Neutrophil (primary cell): ENCODE data around the gene SERPINB1.

Experiments used
- H3K27ac ChIP-seq: fragments of 200-600 bp; sonication (generic); 2 replicates; pipeline ENCODE4 v1.5.1; 2016; ENCODE audit warnings: mild to moderate bottlenecking, moderate library complexity
- H3K27me3 ChIP-seq: fragments of 200-600 bp; sonication (generic); 2 replicates; pipeline ENCODE4 v1.6.0; 2016; ENCODE audit warnings: mild to moderate bottlenecking
- H3K36me3 ChIP-seq: fragments of 200-600 bp; sonication (generic); 2 replicates; pipeline ENCODE4 v1.5.1; 2017
- H3K4me1 ChIP-seq, 2 experiments: fragments of 200-600 bp in 1 of 2; sonication (generic) in 1 of 2; 1 replicate in 1 of 2; 2 replicates in 1 of 2; pipeline versions ENCODE4 v1.5.1 to v1.6.1; 2013 to 2016; ENCODE audit warnings: low read depth in 1 of 2, low read length in 1 of 2, mild to moderate bottlenecking in 1 of 2, moderate library complexity in 1 of 2; ENCODE audit not compliant: control insufficient read depth in 1 of 2, insufficient read depth in 1 of 2
- H3K4me3 ChIP-seq, 2 experiments: fragments of 200-600 bp in 1 of 2; sonication (generic) in 1 of 2; 1 replicate in 1 of 2; 2 replicates in 1 of 2; pipeline ENCODE4 v1.5.1; 2013 to 2016; ENCODE audit warnings: low read depth in 1 of 2, low read length in 1 of 2, mild to moderate bottlenecking in 1 of 2, moderate library complexity in 1 of 2
- H3K9me3 ChIP-seq: fragments of 200-600 bp; sonication (generic); 2 replicates; pipeline ENCODE4 v1.5.1; 2016
- TF ChIP-seq, protein P1 (sequence below): fragments of 200-600 bp; sonication (generic); IDR thresholded peaks from 2 replicates; pipeline ENCODE4 v1.5.1; 2016; ENCODE audit warnings: antibody characterized with exemption

SERPINB1 gene

DNA sequence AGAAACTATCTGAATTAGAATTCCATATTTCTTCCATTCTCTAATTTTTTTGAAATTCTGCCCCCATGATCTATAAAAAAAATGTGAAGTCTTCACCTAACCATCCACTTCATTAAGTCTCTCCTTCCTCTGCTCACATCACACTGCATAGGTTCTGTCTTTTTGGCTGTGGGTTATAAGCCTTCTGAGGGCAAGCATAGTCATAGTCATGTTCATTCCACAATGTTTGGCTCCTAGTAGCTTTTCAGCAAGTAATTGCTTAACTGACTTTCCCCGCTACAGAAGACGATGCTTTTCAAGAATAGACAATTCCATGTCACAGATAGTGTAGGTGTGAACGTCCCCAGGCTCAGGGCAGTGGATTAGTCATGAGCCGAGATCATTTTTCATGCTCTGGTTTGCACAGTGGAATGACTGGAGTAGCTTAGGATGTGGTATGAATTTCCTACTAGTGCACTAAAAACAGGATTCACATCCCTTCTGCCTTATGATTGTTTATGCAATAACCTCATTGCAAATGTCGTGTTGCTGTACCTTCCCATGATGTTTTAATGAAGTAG, 47.4 kb downstream of the SERPINB1 start:
- TF ChIP-seq, protein P1, sequence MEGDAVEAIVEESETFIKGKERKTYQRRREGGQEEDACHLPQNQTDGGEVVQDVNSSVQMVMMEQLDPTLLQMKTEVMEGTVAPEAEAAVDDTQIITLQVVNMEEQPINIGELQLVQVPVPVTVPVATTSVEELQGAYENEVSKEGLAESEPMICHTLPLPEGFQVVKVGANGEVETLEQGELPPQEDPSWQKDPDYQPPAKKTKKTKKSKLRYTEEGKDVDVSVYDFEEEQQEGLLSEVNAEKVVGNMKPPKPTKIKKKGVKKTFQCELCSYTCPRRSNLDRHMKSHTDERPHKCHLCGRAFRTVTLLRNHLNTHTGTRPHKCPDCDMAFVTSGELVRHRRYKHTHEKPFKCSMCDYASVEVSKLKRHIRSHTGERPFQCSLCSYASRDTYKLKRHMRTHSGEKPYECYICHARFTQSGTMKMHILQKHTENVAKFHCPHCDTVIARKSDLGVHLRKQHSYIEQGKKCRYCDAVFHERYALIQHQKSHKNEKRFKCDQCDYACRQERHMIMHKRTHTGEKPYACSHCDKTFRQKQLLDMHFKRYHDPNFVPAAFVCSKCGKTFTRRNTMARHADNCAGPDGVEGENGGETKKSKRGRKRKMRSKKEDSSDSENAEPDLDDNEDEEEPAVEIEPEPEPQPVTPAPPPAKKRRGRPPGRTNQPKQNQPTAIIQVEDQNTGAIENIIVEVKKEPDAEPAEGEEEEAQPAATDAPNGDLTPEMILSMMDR: no peak
- H3K4me1 ChIP-seq: peaks cover 83% of the 10 kb centered on the region in 2 experiments
- H3K4me3 ChIP-seq: peak overlapping the region; percentile 32 to 37
- H3K9me3 ChIP-seq: no peaks in the 10 kb centered on the region
- no peaks in the 10 kb centered on the region for H3K27me3 ChIP-seq
- no peaks in the 10 kb centered on the region for H3K36me3 ChIP-seq
- H3K27ac ChIP-seq: peak overlapping the region; percentile 90

DNA sequence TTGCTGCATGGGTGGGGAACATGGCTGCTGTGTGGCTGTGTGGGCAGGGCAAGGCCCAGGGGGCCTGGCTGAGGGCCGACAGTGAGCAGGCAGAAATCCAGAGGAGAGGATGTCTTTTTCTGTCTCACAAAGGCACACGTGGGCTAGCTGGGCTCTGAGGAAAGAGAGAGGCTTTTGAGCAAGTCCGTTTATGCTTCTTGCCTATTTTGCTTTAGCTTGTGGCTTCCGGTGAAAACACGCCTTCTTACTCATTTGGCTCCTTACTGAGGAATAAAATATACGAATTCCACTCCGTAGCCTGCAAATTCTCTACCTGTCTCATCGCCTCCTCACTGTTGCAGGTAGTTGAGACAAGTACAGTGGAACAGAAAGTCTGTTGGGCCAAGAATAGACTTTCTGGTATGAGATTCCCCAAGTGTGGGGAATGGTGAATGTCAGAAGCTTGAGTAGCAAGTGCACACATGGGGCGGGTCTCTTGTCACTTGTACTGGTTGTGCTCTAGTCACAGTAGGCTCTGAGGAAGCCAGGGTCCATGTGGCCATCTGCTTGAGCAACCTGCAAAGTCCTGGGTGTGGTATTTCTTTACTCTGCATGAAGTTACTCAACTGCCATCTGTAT, 48.0 kb downstream of the SERPINB1 start:
- H3K27me3 ChIP-seq: no peaks in the 10 kb centered on the region
- H3K4me1 ChIP-seq: peaks cover 79 to 80% of the 10 kb centered on the region in 2 experiments
- H3K4me3 ChIP-seq: peak overlapping the region; percentile 32 to 37
- TF ChIP-seq, protein P1: no peak
- peak overlapping the region; percentile 90 for H3K27ac ChIP-seq
- no peaks in the 10 kb centered on the region for H3K9me3 ChIP-seq
- H3K36me3 ChIP-seq: no peaks in the 10 kb centered on the region

DNA sequence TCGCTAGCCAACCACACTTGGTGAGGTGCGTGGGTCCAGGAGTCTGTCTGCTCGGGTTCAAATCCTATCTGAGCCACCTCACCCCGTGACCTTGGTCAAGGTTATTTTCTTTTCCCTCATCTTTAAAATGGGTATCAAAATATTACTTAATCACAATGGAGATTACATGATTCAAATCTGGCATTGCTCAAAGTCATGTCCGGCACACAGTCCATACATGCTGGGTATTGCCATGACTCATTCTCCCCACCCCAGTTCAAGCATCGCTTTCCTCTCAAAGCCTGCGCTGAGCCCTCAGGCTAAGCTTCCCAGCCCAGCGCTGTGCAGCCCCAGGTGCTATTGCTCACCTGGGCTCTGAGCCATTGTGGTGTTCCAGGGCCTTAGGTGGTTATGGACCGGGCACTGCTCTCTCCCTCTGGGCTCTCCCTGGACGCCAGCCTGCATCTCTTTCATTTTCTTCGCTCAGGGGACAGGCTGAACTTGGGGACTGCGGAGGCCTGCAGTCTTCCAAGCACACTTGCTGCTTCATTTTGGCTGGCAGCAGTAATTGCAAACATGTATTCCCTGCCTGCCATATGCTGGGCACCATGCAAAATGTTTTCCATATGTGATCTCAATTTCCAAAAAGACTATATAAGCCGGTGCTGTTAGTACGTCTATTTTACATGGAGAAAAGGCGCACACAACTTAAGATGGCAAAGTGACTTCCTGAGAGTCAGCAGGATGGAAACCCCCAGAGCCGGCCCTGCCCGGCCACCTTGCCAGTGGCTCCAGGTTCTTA, 49.1 kb downstream of the SERPINB1 start:
- H3K4me1 ChIP-seq: peaks cover 68% of the 10 kb centered on the region in 2 experiments
- no peaks in the 10 kb centered on the region for H3K9me3 ChIP-seq
- no peaks in the 10 kb centered on the region for H3K27me3 ChIP-seq
- TF ChIP-seq, protein P1: no peak
- H3K4me3 ChIP-seq: peak overlapping the region in 1 of 2 experiments; percentile 32
- no peaks in the 10 kb centered on the region for H3K36me3 ChIP-seq
- H3K27ac ChIP-seq: peak overlapping the region; percentile 90

DNA sequence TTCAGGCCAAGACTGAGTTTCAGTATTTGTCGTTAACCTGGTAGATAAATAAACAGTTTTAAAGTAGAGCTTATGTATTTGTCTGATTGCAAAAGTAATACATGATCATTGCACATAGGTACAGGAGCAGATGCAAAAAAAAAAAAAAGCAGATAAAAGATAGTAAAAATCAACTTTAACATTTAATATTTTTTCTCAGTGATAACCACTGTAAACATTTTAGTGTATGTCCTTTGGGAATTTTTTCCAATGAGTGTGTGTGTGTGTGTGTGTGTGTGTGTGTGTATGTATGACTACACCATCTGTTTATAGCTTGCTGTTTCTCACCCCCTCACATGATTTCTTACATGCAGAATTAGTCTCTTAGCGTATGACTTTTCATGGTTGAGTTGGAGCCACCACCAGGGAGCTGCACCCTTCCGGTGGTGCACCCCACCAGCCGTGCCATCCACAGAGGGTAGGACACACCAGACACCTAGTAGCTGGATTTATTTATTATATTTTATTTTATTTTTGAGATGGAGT, 50.2 kb downstream of the SERPINB1 start:
- no peaks in the 10 kb centered on the region for H3K9me3 ChIP-seq
- peak overlapping the region in 1 of 2 experiments; percentile 25 for H3K4me3 ChIP-seq
- H3K27me3 ChIP-seq: no peaks in the 10 kb centered on the region
- H3K27ac ChIP-seq: peak overlapping the region; percentile 90
- H3K4me1 ChIP-seq: peaks cover 58% of the 10 kb centered on the region in 2 experiments
- TF ChIP-seq, protein P1: no peak
- peaks cover 5% of the 10 kb centered on the region for H3K36me3 ChIP-seq

DNA sequence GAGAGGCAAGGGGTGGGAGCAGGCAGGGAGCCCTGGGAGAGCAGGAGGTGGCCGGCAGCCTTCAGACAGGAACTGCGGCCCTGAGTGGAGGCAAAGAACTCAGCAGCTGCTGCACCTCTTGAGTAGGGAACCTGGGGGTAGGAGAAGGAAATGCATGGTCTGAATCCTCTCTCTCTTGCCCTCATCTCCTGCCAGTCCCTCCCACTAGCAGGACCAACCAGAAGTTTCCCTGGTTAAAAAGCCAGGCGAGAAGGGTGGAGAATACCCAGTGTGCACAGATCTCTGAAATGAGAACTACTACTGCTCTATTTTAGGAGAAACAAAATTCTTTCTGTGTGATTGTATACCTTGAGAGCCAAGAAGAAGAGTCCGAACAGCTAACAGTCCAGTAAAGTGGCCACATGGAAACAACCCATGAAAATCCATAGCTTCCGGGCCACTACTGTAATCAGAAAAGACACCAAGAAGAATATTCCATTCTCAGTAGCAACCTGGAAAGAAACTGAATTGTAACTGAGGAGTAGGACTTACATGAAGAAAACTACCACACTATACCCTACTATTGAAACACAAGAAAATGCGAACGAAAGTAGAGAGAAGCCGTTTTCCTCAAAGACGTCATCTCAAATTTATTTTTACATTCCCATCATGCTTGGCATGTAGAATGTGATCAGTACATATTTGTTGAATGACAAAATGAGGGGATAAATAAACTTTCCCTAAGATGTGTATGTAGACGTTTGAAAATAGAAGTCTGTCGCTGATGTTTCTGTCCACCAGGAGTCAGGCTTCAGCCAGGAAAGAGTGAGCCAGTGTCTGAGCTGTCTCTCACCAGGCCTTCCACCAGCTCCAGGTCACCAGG, 50.8 kb downstream of the SERPINB1 start:
- H3K27me3 ChIP-seq: no peaks in the 10 kb centered on the region
- peak overlapping the region; percentile 90 for H3K27ac ChIP-seq
- H3K9me3 ChIP-seq: no peaks in the 10 kb centered on the region
- peak overlapping the region in 1 of 2 experiments; percentile 25 for H3K4me3 ChIP-seq
- peaks cover 51% of the 10 kb centered on the region in 2 experiments for H3K4me1 ChIP-seq
- TF ChIP-seq, protein P1: peak; percentile 64
- H3K36me3 ChIP-seq: peaks cover 8% of the 10 kb centered on the region
